ENCODE measurements around the gene TRAF3.
A peak's percentile ranks its signal among the peaks of the same experiment; 100 is the strongest.

The TRAF3 gene

GRCh38 chr14:102817318-102817717 is 40.1 kb downstream of the TRAF3 start:
- Histone ChIP-seq H4K8ac (ENCODE audit: low read depth, low read length) (no peak overlapping the region), H3K23ac (ENCODE audit: low read length) (no peak overlapping the region), H4K12ac (ENCODE audit: low read depth, low read length) (no peak overlapping the region), H2AFZ (ENCODE audit: insufficient read depth, low read length, poor library complexity) (no peak overlapping the region), H3K27me3 (ENCODE audit: insufficient read depth, low read length) (no peaks in the 10 kb centered on the region), H3K14ac (ENCODE audit: low read length) (no peak overlapping the region), H3K9me3 (ENCODE audit: insufficient read depth, low read depth, low read length) (no peaks in the 10 kb centered on the region), H3K36me3 (ENCODE audit: control insufficient read depth in 1 of 2, insufficient read depth in 2 of 2, low read length in 2 of 2) (no peaks in the 10 kb centered on the region), H2BK5ac (ENCODE audit: low read depth, low read length, poor library complexity) (no peak overlapping the region), H3K4me3 (ENCODE audit: low read depth, low read length) (no peak overlapping the region), H3K18ac (ENCODE audit: low read length) (no peak overlapping the region), H3K4me1 (ENCODE audit: control insufficient read depth in 1 of 2, insufficient read depth in 2 of 2, low read length in 2 of 2) (no peaks in the 10 kb centered on the region), H3K27ac (ENCODE audit: low read depth, low read length) (no peak overlapping the region), H3K4ac (ENCODE audit: low read depth, low read length) (no peak overlapping the region), H3K9ac (ENCODE audit: low read length) (no peak overlapping the region), H2AK5ac (ENCODE audit: low read length) (no peak overlapping the region), H4K91ac (ENCODE audit: low read depth, low read length) (no peak overlapping the region), H3K79me2 (ENCODE audit: control insufficient read depth, insufficient read depth, low read length, poor library complexity) (no peaks in the 10 kb centered on the region), H3K79me1 (ENCODE audit: low read length) (no peaks in the 10 kb centered on the region), H2BK120ac (ENCODE audit: insufficient read depth, low read length, poor library complexity) (no peak overlapping the region), H3K4me2 (ENCODE audit: low read length) (no peak overlapping the region), H2BK12ac (ENCODE audit: low read length) (no peak overlapping the region)
- WGBS (ENCODE audit: extremely low coverage, insufficient coverage, insufficient read length), result no CpG with 5 or more reads among the region's 2 CpGs
- no peak for DNase-seq

- H3K27ac ChIP-seq (ENCODE audit: low read depth, low read length), result no peak overlapping the region
- H2AK5ac ChIP-seq (ENCODE audit: low read length), result no peak overlapping the region
- no peaks in the 10 kb centered on the region for H3K27me3 ChIP-seq (ENCODE audit: insufficient read depth, low read length)
- DNase-seq, result no peak
- no peak overlapping the region for H3K18ac ChIP-seq (ENCODE audit: low read length)
- no peak overlapping the region for H3K14ac ChIP-seq (ENCODE audit: low read length)
- H3K9ac ChIP-seq (ENCODE audit: low read length), result no peak overlapping the region
- 100% methylated on average over 1 of the region's 10 CpGs for WGBS (ENCODE audit: extremely low coverage, insufficient coverage, insufficient read length)
- no peak overlapping the region for H3K4me3 ChIP-seq (ENCODE audit: low read depth, low read length)
- H2BK120ac ChIP-seq (ENCODE audit: insufficient read depth, low read length, poor library complexity), result no peak overlapping the region
- no peak overlapping the region for H4K12ac ChIP-seq (ENCODE audit: low read depth, low read length)
- H3K4me1 ChIP-seq (ENCODE audit: control insufficient read depth in 1 of 2, insufficient read depth in 2 of 2, low read length in 2 of 2), result no peaks in the 10 kb centered on the region
- H3K9me3 ChIP-seq (ENCODE audit: insufficient read depth, low read depth, low read length), result no peaks in the 10 kb centered on the region
- H2AFZ ChIP-seq (ENCODE audit: insufficient read depth, low read length, poor library complexity), result no peak overlapping the region
- no peak overlapping the region for H3K4me2 ChIP-seq (ENCODE audit: low read length)
- no peaks in the 10 kb centered on the region for H3K36me3 ChIP-seq (ENCODE audit: control insufficient read depth in 1 of 2, insufficient read depth in 2 of 2, low read length in 2 of 2)
- H3K79me2 ChIP-seq (ENCODE audit: control insufficient read depth, insufficient read depth, low read length, poor library complexity), result no peaks in the 10 kb centered on the region
- H2BK12ac ChIP-seq (ENCODE audit: low read length), result no peak overlapping the region
- H2BK5ac ChIP-seq (ENCODE audit: low read depth, low read length, poor library complexity), result no peak overlapping the region
- H3K23ac ChIP-seq (ENCODE audit: low read length), result no peak overlapping the region
- no peak overlapping the region for H3K4ac ChIP-seq (ENCODE audit: low read depth, low read length)
- no peak overlapping the region for H4K8ac ChIP-seq (ENCODE audit: low read depth, low read length)
- no peaks in the 10 kb centered on the region for H3K79me1 ChIP-seq (ENCODE audit: low read length)
- no peak overlapping the region for H4K91ac ChIP-seq (ENCODE audit: low read depth, low read length)
Observed at GRCh38 chr14:102817942-102818940, 41.0 kb downstream of the TRAF3 start.

- Histone ChIP-seq H2BK120ac (ENCODE audit: insufficient read depth, low read length, poor library complexity) (no peak overlapping the region), H3K23ac (ENCODE audit: low read length) (no peak overlapping the region)
- WGBS (ENCODE audit: extremely low coverage, insufficient coverage, insufficient read length), result no CpG with 5 or more reads among the region's 9 CpGs
Observed at GRCh38 chr14:102819176-102819628, 42.0 kb downstream of the TRAF3 start.

DNA sequence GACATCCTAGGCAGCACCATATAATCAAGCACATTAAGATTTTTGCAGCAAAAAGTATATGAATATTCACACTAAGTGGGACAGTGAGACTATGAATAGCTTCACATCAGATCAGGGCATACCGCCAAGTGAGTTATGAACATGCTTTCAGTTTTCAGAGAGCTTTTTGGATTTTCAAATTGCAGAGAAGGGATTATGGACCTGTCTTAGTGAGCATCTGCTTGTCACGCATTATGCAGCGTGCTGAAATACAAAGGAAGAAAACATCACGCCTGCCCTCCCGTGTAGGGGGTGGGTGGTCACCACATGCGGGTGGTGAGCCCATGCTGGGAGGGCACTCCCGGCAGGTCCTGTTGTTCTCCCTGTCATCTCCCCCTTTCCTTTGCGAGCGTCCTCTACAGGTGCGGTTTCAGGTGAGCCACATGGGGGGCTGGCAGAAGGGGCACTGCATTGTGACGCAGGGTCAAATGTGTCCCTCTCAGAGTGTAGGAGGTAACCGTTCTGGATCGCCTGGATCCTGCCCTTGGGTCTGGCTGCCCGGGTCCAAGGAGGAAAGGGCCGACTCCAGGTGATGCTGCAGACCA is 42.6 kb downstream of the TRAF3 start:
- Histone ChIP-seq H4K8ac (ENCODE audit: low read depth, low read length) (no peak overlapping the region), H3K79me2 (ENCODE audit: control insufficient read depth, insufficient read depth, low read length, poor library complexity) (no peaks in the 10 kb centered on the region), H3K4me1 (ENCODE audit: control insufficient read depth in 1 of 2, insufficient read depth in 2 of 2, low read length in 2 of 2) (no peaks in the 10 kb centered on the region)

More at GRCh38 chr14:102819176-102819628, 42.0 kb downstream of the TRAF3 start:
- H4K8ac ChIP-seq (ENCODE audit: low read depth, low read length), result no peak overlapping the region
- H2AK5ac ChIP-seq (ENCODE audit: low read length), result no peak overlapping the region
- H3K4ac ChIP-seq (ENCODE audit: low read depth, low read length), result no peak overlapping the region
- no peaks in the 10 kb centered on the region for H3K9me3 ChIP-seq (ENCODE audit: insufficient read depth, low read depth, low read length)
- peak; percentile 91 to 94 for DNase-seq
- H4K12ac ChIP-seq (ENCODE audit: low read depth, low read length), result no peak overlapping the region
- no peak overlapping the region for H3K18ac ChIP-seq (ENCODE audit: low read length)
- no peak overlapping the region for H3K4me2 ChIP-seq (ENCODE audit: low read length)
- H3K27ac ChIP-seq (ENCODE audit: low read depth, low read length), result no peak overlapping the region
- no peak overlapping the region for H4K91ac ChIP-seq (ENCODE audit: low read depth, low read length)
- H3K79me1 ChIP-seq (ENCODE audit: low read length), result no peaks in the 10 kb centered on the region
- no peaks in the 10 kb centered on the region for H3K27me3 ChIP-seq (ENCODE audit: insufficient read depth, low read length)
- no peak overlapping the region for H2BK5ac ChIP-seq (ENCODE audit: low read depth, low read length, poor library complexity)
- no peak overlapping the region for H3K9ac ChIP-seq (ENCODE audit: low read length)
- no peak overlapping the region for H2AFZ ChIP-seq (ENCODE audit: insufficient read depth, low read length, poor library complexity)
- no peaks in the 10 kb centered on the region for H3K4me1 ChIP-seq (ENCODE audit: control insufficient read depth in 1 of 2, insufficient read depth in 2 of 2, low read length in 2 of 2)
- H3K36me3 ChIP-seq (ENCODE audit: control insufficient read depth in 1 of 2, insufficient read depth in 2 of 2, low read length in 2 of 2), result no peaks in the 10 kb centered on the region
- H3K14ac ChIP-seq (ENCODE audit: low read length), result no peak overlapping the region
- no peak overlapping the region for H2BK12ac ChIP-seq (ENCODE audit: low read length)
- H3K79me2 ChIP-seq (ENCODE audit: control insufficient read depth, insufficient read depth, low read length, poor library complexity), result no peaks in the 10 kb centered on the region
- H3K4me3 ChIP-seq (ENCODE audit: low read depth, low read length), result peak overlapping the region; percentile 0

More for the DNA sequence above, 42.6 kb downstream of the TRAF3 start:
- Histone ChIP-seq H3K9ac (ENCODE audit: low read length) (no peak overlapping the region), H3K4me3 (ENCODE audit: low read depth, low read length) (no peak overlapping the region), H4K91ac (ENCODE audit: low read depth, low read length) (no peak overlapping the region), H3K18ac (ENCODE audit: low read length) (no peak overlapping the region), H3K36me3 (ENCODE audit: control insufficient read depth in 1 of 2, insufficient read depth in 2 of 2, low read length in 2 of 2) (no peaks in the 10 kb centered on the region), H2BK120ac (ENCODE audit: insufficient read depth, low read length, poor library complexity) (no peak overlapping the region), H3K79me1 (ENCODE audit: low read length) (no peaks in the 10 kb centered on the region), H3K23ac (ENCODE audit: low read length) (no peak overlapping the region), H3K27ac (ENCODE audit: low read depth, low read length) (no peak overlapping the region), H3K27me3 (ENCODE audit: insufficient read depth, low read length) (no peaks in the 10 kb centered on the region), H2BK5ac (ENCODE audit: low read depth, low read length, poor library complexity) (no peak overlapping the region), H3K4me2 (ENCODE audit: low read length) (no peak overlapping the region), H2AK5ac (ENCODE audit: low read length) (no peak overlapping the region), H4K12ac (ENCODE audit: low read depth, low read length) (no peak overlapping the region), H3K4ac (ENCODE audit: low read depth, low read length) (no peak overlapping the region), H3K14ac (ENCODE audit: low read length) (no peak overlapping the region), H2BK12ac (ENCODE audit: low read length) (no peak overlapping the region), H3K9me3 (ENCODE audit: insufficient read depth, low read depth, low read length) (no peaks in the 10 kb centered on the region), H2AFZ (ENCODE audit: insufficient read depth, low read length, poor library complexity) (no peak overlapping the region)
- no CpG with 5 or more reads among the region's 15 CpGs for WGBS (ENCODE audit: extremely low coverage, insufficient coverage, insufficient read length)
- no peak for DNase-seq
